HG03196 (cell line): ENCODE data around the gene VPS37C.

Source experiments
- ATAC-seq: cut with Tn5 transposase; IDR thresholded peaks from one replicate; pipeline ENCODE4 v1.9.1; 2021; ENCODE audit not compliant: unreplicated experiment

Gene VPS37C

DNA sequence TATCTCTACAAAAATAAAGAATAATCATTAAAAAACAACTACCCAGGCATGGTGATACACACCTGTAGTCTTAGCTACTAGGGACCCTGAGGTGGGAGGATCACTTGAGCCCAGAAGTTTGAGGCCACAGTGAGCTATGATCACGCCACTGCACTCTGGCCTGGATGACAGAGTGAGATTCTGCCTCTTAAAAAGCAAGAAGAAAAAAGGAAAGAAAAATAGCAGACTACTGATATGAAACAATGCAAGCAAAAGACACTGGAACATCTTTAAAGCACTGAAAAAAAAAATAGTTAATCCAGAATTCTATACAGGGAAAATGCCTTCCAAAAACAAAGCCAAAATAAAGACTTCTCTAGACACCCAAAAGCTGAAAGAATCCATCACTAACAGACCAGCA is 5.9 kb downstream of the VPS37C start:
- ATAC-seq, result no peak

DNA sequence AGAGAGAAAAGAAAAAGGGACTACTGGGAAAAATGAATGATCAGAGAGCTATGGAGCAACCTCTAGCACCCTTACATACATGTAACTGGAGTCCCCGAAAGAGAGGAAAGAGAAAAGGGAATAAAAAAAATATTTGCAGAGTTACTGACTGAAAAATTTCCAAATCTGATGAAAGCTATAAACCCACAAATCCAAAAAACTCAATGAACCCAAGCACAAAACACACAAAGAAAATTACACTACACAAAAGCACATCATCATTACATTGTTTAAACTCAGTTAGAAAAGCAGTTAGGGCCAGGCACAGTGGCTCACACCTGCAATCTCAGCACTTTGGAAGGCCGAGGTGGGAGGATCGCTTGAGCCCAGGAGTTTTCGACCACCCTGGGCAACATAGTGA is 6.7 kb downstream of the VPS37C start:
- no peak for ATAC-seq

DNA sequence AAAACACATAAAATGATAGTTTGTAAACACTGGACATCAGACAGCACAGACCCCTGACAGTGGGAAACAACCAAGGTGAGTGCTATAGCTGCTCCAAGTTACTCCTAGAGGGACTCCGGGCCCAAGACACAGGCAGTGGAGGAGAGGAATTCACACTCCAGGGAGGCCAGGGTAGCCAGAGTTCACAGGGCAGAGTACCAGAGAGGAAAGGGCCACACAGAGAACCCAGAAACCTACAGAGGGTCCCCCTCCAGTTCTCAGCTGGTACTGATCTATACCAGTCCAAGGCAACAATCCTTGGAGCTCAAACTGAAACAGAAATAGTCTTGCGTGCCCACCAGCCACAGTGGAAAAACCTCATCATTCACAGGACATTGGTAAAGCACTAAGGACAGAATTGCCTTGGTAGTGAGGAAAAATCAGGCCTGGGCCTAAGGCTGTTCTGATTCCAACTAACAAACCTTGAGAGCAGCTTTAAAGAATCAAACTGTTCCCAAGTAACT is 7.6 kb downstream of the VPS37C start:
- no peak for ATAC-seq

DNA sequence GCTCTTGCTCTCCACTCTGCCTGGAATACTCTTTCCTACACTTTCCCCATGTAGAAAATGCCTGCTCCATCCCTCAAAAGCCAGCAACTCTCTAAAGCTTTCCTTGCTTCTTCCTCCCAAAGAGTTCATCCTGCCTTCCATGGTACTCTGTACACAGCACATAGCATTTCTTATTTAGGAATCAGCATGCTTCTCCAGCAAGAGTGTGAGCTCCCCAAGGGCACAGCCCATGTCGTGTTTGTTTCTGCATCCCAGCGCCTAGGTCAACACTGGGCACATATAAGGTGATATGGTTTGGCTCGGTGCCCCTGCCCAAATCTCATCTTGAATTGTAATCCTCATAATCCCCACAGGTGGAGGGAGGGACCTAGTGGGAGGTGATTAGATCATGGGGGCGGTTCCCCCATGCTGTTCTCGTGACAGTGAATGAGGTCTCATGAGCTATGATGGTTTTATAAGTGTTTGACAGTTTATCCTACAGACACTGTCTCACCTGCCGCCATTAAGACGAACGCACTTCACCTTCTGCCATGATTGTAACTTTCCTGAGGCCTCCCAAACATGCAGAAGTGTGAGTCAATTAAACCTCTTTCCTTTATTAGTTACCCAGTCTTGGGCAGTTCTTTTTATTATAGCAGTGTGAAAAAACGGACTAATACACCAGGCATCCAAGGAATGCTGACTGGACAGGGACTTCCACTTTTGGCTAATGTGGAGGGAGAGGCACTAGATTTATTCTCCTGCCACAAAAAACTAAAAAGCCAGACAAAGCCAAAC is 8.2 kb downstream of the VPS37C start:
- no peak for ATAC-seq

DNA sequence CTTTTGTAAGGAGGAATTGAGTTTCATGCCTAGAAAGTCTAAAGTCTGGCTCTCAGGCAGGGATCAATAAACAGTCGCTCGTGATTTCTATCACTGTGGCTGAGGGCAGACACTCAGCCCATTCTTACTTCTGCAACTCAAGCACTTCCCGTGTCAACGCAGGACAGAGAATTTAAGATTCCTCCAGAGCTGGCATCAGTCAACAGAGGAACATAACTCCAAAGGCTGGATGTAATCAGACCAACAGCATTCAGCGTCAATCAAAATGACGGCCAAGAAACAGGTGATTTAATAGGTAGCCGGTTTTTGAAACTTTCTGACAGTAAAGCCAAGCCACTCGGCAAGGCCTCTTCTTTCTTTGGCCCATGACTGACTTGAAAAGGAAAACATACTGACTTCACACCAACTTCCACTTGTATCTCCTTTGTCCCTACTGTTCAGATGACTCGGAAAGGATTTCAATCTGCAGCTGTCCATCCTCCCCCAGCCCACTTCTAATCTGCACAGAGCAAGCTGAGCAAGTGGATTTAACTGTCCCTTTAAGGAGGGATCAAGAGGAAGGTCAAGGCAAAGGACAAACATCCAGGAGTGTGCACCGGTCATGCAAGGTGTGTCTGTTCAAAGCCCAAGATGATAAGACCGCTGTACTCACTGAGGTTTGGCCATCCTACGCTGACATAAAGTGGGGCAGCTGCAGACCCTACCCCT is 9.5 kb downstream of the VPS37C start:
- ATAC-seq, result no peak

DNA sequence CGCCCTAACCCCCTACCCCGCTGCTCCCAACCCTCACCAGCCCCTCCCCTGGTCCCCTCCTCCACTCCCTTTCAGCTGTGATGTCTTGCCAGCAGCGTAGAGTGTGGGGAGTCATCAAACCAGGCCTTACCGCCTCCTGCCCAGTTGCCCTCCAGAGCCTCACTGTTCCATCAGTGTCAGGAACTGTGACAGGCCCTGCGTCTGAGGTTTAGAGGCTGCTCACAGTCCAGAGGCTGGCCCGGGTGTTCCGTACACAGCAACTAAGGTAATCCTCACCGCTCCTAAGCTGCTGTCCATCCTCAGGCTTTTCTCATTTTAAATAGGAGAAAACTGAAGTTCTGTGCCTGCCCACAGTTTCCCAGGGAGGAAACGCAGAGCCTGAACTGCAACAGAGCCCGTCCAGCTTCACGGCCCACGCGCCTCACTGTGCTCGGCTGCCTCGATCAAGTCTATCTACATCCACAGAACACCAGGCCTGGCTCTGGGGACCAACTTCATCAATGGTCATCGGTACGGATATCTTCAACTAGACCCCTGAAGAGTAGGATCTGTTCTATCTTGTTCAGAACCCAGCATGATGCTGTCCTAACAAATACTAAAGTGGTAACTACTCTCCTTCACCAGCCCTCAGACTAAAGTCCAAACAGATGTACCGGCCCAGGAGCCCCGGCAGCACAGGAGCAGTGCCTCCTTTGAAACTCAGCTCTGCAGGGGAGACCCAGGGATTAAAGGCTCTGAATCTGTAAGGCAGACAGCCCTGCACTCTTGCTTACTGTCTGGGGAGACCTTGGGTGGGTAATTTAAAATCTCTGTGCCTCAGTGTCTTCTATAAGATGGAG is 10.3 kb downstream of the VPS37C start:
- ATAC-seq, result no peak

DNA sequence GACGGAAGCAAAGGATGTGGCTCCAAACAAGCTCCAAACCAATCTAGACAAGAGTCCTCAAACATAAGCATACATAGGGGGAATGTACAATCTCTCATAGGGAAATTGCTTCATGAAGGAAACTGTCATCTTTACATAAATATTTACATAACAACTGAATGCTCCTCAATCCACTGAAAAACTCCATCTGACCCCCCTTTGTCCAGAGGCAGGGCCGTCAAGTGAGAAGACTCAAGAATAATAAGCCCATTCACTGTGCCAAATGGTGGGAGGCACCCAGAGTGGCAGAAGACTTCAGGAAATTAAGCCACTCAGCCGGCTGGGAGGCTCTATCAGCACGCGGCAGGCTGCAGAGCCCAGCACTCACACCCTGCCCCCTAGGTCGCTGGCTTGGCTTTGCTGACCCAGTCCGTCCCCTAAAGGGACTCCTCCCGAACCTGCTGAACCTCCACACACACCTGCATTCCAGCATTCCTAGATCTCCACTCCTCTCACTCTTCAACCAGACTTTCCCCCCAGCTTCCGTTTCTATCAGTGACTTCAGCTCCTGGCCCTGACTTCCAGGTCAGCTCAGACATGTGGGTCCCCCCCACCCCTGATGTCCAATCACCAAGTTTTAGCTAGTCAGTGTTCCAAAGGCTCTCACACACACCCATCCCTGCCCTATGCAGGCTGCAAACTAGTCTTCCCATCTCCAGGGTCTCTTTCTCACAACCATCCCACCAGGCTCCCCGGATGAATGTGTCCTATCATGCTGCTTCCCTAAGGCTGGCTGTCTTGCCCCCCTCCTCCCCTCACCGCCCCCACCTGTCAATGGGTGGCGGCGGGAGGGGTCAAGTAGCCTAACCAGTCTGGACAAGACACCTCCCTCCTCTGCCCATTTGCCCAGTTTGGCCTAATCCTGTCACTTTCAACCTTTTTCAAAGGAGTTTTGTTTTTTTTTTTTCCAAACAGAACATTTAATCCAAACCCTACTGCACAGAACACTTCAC is 11.3 kb downstream of the VPS37C start:
- ATAC-seq, result no peak

DNA sequence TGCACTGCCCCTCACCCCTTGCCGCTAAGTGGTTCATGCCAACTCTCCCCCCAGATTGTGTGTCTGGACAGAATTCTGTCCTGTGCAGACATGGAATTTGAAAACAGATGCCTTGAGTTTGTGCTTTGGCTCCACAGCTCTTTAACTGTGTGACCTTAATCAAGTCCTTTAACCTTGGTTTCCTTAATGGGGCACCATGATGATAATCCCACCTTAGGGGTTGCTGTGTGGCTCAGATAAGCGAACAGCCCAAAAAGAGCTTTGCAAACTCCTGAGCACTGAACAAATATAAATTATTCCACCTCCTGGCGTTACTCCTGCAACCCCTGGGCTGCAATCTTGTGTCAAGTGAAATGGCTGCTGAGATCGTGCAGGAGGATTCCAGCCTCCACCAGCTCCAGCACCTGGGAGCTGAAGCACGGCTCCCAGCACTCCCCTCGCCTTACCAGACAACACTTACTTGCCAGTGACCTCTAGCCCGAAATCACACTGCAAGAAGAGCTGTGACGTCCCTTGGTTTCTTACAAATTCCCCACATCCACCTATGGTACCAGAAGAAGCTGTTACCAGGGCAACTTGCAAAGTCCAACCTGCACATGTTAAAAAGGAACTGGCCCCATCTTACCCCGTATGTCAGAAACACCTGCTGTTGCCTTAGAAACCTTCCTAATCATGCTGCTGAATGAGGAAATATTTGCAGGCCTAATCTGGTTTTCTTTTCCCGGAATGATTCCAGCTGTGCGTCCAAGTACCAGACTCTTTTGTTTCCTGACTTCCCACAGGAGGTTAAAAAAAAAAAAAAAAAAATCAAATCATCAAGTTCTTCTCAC is 13.2 kb downstream of the VPS37C start:
- no peak for ATAC-seq

DNA sequence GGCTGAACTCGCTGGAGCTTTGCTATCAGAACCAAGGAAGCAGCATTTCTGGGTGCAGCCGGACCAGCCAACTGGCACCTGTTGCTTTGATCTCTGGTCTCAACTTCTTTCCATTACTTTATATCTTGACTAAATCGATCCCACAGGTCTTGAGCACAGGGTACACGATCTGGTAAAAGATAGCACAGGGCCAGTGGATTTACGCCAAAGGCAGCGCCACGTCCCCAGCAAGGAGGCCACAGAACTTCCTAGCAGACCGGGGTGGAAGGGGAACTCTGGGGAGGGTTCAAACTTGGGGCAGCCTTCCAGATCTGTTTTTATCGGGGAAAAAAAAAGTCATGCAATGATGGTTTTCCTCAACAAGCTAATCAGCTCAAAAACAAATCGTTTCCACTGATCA is 14.0 kb downstream of the VPS37C start:
- no peak for ATAC-seq

DNA sequence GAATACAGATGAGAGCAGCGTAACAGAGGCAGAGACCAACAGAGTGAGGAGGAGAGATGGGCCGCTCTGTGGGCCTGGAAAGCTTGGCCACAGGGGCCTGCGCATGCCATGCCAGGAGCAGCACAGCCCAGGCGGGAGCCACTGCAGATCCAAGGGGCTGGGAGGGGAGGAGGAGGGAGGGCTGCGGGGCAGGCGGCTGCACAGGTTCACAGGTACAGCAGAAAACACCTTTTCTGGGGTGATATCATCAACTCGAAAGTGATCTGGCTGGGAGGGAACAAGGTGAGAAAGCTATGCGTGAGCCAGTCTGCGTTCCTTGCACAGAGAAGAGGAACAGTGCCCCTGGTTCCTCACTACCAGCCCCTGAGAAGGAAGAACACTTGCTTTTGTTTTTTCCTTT is 14.8 kb downstream of the VPS37C start:
- ATAC-seq, result no peak

DNA sequence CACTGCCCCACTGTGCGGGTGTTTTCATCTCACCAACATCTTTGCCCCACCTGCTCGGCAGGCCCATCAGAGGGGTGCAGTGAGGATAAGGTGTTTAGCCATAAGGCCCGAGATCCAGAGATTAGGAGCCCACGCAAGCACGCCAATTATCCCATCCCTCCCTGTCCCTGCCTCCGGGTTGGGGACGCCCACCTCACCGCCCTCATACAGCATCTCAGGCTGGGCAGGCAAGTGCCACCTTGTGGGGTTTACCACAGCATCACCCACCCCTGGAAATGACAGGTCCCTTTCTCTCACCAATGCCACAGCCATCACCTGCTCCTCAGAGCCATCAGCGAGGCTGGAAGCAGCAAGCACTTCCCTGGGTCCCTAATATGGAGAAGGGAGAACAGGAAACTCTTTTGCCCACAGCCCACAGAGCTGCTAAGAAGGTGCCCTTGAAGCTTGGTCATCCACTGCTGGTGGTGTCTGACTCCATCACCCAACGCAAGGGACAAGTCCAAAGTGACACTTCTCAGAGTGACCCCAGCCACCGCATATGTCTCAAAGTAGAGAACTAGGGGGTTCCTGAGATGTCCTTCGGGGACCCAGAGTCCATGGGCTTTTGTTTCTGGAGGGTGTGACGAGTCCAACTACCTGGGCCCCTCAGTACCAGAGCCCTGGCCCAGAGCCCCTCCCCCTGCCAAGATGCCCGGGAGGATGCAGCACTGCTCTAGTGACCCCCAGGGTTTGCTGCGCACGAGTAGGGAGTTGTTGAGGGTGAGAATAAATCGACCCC is 15.8 kb downstream of the VPS37C start:
- ATAC-seq, result no peak

DNA sequence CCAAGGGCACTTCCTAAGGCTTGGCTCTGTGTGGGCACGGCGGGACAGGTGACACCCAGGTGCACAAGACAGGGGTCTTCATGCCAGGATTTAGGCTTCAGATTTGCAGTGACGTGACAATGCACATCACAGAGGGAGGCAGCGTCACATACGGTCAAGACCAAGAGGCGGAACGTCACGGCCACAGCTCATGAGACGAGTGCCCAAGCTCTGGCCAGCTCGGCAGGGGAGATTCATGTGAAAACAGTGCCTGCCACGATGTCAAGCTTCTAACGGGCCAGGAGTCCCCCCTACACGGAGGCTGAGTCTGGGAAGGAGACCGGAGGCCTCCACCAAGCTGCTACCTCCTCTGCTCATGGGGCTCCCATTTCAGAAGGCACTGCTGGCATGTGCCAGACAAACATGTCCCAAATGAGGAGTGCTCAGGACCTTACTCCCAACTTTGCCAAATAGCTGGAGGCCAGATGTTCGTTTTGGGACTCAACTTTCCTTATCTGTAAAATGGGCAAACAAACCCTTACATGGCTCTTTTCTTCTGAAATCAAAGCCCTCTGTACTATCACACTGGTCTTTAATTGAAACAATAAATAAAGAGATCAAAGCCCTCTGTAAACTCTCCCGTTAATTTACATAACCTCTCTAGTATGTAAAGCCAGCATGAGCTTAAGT is 16.6 kb downstream of the VPS37C start:
- ATAC-seq, result no peak

DNA sequence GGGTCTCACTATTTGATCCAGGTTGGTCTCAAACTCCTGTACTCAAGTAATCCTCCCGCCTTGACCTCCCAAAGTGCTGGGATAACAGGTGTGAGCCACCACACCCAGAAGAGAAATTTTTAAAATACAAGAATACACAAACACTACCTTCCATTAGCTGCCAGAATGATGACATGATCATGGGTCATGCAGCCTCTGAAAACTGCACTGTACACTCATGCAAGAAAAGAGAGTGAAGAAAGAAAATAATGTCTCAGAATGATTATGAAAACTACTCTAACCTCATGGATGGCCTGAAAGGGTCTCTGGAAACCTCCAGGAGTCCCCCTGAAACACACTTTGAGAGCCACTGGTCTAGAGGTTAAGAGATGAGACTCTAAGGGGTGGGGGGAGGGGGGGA is 18.8 kb downstream of the VPS37C start:
- ATAC-seq, result no peak

DNA sequence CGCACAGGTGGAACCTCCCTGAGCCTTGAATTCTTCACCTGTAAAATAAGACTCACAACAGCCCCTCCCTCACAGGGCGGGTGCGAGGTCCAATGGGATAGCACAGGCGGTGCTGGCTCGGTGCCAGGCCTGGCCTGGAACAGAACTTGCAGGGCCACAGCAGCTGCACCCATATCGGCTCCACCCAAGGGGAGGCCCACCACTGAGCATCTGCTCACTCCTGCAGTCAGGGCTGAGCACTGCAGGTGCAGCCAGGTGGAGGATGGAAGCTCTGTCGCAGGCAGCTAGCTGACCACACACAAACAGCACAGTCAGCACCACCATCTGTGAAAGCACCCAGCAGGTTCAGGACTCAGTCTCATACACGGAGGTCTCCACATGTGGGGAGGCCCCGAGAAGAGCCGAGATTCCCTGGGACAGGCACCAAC is 19.6 kb downstream of the VPS37C start:
- ATAC-seq, result no peak

DNA sequence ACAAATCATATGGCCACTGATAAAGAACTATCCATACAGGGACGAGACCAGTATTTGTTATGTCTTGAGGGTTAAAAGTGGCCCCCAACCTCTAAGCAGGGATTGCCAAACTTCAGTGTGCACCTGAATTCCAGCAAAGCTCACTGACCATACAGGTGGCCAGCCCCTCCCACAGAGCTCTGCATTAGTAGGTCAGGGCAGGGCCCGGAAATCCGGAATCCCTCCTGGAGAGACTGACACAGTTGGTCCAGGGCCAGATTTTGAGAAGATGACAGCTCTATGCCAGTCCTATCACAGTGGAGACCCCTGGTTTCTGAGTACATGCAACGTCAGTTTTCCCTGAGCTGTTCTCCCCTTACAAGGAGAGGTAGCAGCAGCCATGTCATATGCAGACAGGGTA is 20.8 kb downstream of the VPS37C start:
- ATAC-seq, result no peak

DNA sequence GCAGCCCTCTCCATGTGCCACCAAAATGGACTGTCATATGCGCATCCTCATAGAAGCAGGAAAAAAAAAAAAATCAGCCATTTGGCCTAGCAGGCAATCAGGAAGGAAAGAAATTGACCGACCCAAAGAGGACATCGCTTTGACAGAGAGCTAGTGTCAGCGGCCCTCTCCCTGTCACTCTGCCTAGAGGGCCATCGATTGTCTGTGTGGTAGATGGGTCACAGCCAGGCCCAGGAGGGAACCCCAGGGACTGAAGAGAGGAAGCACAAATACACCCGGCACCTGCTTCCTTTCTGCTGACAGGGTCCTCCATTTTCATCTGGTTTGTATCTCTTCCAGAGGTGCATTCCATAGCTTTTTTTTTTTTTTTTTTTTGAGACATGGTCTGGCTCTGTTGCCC is 21.8 kb downstream of the VPS37C start:
- ATAC-seq, result no peak

DNA sequence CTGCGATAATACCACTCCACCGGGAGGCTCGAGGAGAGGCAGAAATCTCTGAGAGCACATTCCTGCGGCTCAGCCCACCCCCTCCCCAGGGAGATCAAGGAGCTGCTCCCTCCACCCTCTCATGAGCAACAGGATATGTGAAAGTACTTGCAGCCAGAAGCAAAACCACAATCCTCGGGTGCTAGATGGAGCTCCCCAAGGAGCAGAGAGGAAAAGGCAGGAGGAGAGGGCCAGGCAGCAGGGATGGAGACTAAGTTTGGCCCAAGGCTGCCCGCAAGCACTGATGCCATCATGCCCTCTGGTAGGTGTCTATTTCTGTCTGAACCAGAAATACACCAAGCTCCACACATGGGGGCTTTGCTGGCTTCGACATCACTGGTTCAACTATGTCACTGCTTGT is 22.3 kb downstream of the VPS37C start:
- no peak for ATAC-seq

DNA sequence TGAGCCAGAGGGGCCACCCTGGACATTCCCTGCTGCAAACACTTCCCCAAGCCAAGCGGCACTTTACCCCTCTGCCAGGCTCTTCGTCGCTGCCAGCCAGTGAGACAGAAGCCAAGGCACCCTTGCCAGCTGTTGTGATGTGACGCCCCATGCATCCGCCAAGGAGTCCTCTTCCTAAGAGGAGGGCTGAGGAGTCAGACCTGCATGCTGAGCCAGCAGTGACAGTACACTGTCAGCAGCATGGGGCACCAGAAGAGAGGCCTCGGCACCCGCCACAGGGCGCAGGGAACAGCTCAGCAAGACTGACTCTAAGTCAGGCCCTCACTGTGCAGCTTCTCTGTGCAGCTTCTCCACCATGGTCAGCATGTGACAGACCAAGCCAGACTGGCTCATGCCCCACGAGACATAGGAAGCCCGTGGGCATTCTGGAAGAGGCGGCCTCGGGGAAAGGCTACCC is 26.4 kb downstream of the VPS37C start:
- ATAC-seq, result no peak
